Measurements from ENCODE around the gene CA5B.
"Not testable (repeated sequence)": the region's sequence is repeated elsewhere in the genome, so short reads cannot be mapped to it uniquely, and the experiment has no call there.

The CA5B gene

GRCh38 chrX:15718283-15718970, 19.6 kb upstream of the CA5B start:
- no peak for DNase-seq (ENCODE audit: low spot score)
- TF ChIP-seq, protein P1, sequence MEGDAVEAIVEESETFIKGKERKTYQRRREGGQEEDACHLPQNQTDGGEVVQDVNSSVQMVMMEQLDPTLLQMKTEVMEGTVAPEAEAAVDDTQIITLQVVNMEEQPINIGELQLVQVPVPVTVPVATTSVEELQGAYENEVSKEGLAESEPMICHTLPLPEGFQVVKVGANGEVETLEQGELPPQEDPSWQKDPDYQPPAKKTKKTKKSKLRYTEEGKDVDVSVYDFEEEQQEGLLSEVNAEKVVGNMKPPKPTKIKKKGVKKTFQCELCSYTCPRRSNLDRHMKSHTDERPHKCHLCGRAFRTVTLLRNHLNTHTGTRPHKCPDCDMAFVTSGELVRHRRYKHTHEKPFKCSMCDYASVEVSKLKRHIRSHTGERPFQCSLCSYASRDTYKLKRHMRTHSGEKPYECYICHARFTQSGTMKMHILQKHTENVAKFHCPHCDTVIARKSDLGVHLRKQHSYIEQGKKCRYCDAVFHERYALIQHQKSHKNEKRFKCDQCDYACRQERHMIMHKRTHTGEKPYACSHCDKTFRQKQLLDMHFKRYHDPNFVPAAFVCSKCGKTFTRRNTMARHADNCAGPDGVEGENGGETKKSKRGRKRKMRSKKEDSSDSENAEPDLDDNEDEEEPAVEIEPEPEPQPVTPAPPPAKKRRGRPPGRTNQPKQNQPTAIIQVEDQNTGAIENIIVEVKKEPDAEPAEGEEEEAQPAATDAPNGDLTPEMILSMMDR (IDR thresholded peaks at IDR 0.05; ENCODE audit: extremely low read depth, missing control alignments): no peak

GRCh38 chrX:15719324-15719968, 18.6 kb upstream of the CA5B start:
- no peak for DNase-seq (ENCODE audit: low spot score)
- TF ChIP-seq, protein P1 (IDR thresholded peaks at IDR 0.05; ENCODE audit: extremely low read depth, missing control alignments): no peak

GRCh38 chrX:15721911-15722310, 16.2 kb upstream of the CA5B start:
- DNase-seq (ENCODE audit: low spot score): no peak
- TF ChIP-seq, protein P1 (IDR thresholded peaks at IDR 0.05; ENCODE audit: extremely low read depth, missing control alignments): no peak

GRCh38 chrX:15723887-15724517, 14.1 kb upstream of the CA5B start:
- DNase-seq (ENCODE audit: low spot score): no peak
- TF ChIP-seq, protein P1 (IDR thresholded peaks at IDR 0.05; ENCODE audit: extremely low read depth, missing control alignments): no peak

DNA sequence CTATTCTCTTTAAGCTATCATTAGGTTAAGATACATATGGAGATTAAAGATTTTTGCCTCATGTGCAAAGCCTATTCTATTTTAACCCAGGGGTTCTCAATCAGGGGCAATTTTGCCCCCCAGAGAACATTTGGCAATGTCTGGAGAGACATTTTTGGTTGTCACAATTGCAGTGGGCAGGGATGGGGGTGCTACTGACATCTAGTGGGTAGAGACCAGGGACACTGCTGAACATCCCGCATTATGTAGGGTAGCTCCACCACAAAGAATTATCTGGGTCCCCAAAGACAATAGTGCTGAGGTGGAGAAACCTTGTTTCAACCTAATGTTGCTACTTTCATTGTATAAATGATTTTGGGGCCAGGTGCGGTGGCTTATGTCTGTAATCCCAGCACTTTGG, 13.2 kb upstream of the CA5B start:
- TF ChIP-seq, protein P1 (IDR thresholded peaks at IDR 0.05; ENCODE audit: extremely low read depth, missing control alignments): no peak
- no peak for DNase-seq (ENCODE audit: low spot score)

DNA sequence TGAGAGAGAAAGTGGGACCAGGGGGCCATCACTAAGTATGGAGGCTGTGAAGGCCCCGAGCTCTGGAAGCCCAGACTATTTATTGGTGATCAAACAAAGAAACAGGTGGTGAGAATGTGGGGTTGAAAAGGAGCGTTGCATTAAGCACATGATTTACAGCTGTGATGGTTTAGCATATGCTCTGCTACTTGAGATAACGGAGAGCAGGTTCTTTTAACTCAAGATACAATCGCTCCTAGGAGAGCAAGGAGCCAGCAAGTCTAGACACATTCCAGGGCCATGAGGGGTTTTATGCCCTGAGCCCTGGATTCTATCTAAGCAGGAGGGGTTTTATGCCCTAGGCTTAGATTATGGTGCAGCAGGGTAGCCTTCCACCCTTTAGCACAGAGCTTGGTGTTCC, 6.7 kb upstream of the CA5B start:
- DNase-seq (ENCODE audit: low spot score): not testable (repeated sequence)

GRCh38 chrX:15737190-15737958, 696 bp upstream of the CA5B start:
- TF ChIP-seq, protein P1 (IDR thresholded peaks at IDR 0.05; ENCODE audit: extremely low read depth, missing control alignments): no peak

More at GRCh38 chrX:15737190-15737958, 696 bp upstream of the CA5B start:
- no peak for DNase-seq (ENCODE audit: low spot score)

All from GM20000 (cell line).